Ishikawa (cell line): ENCODE measurements around the gene RAB11FIP5.

Experiments
- CEBPB ChIP-seq: IDR thresholded peaks from 2 replicates; pipeline ENCODE4 v1.6.1; 2012
- CREB1 ChIP-seq: IDR thresholded peaks from 2 replicates; pipeline ENCODE4 v1.6.1; 2012; ENCODE audit warnings: low read depth
- EGR1 ChIP-seq: IDR thresholded peaks from 2 replicates; pipeline ENCODE4 v1.6.1; 2012
- EP300 ChIP-seq: IDR thresholded peaks from 2 replicates; pipeline ENCODE4 v1.6.1; 2012; ENCODE audit warnings: borderline replicate concordance
- FOXM1 ChIP-seq: IDR thresholded peaks from 2 replicates; pipeline ENCODE4 v1.6.1; 2012; ENCODE audit warnings: low read depth, borderline replicate concordance
- NFIC ChIP-seq: IDR thresholded peaks from 2 replicates; pipeline ENCODE4 v1.6.1; 2012
- RAD21 ChIP-seq: IDR thresholded peaks from 2 replicates; pipeline ENCODE4 v1.6.1; 2012; ENCODE audit warnings: low read depth
- TAF1 ChIP-seq: IDR thresholded peaks from 2 replicates; pipeline ENCODE4 v1.6.1; 2012; ENCODE audit warnings: low read depth, mild to moderate bottlenecking
- TCF12 ChIP-seq: IDR thresholded peaks from 2 replicates; pipeline ENCODE4 v1.6.1; 2012; ENCODE audit warnings: low read depth
- TEAD4 ChIP-seq: IDR thresholded peaks from 2 replicates; pipeline ENCODE4 v1.6.1; 2012
- YY1 ChIP-seq: IDR thresholded peaks from 2 replicates; pipeline ENCODE4 v1.6.1; 2012; ENCODE audit warnings: low read depth
- ZBTB7A ChIP-seq: IDR thresholded peaks from 2 replicates; pipeline ENCODE4 v1.6.1; 2012; ENCODE audit warnings: low read depth
- TF ChIP-seq, protein P1 (sequence below): IDR thresholded peaks from 2 replicates; pipeline ENCODE4 v1.6.1; 2012
- TF ChIP-seq, protein P2 (sequence below): IDR thresholded peaks from 2 replicates; pipeline ENCODE4 v1.6.1; 2012
- TF ChIP-seq, protein P3 (sequence below): IDR thresholded peaks from 2 replicates; pipeline ENCODE4 v1.6.1; 2012; ENCODE audit warnings: low read depth, mild to moderate bottlenecking

Gene RAB11FIP5, protein sequence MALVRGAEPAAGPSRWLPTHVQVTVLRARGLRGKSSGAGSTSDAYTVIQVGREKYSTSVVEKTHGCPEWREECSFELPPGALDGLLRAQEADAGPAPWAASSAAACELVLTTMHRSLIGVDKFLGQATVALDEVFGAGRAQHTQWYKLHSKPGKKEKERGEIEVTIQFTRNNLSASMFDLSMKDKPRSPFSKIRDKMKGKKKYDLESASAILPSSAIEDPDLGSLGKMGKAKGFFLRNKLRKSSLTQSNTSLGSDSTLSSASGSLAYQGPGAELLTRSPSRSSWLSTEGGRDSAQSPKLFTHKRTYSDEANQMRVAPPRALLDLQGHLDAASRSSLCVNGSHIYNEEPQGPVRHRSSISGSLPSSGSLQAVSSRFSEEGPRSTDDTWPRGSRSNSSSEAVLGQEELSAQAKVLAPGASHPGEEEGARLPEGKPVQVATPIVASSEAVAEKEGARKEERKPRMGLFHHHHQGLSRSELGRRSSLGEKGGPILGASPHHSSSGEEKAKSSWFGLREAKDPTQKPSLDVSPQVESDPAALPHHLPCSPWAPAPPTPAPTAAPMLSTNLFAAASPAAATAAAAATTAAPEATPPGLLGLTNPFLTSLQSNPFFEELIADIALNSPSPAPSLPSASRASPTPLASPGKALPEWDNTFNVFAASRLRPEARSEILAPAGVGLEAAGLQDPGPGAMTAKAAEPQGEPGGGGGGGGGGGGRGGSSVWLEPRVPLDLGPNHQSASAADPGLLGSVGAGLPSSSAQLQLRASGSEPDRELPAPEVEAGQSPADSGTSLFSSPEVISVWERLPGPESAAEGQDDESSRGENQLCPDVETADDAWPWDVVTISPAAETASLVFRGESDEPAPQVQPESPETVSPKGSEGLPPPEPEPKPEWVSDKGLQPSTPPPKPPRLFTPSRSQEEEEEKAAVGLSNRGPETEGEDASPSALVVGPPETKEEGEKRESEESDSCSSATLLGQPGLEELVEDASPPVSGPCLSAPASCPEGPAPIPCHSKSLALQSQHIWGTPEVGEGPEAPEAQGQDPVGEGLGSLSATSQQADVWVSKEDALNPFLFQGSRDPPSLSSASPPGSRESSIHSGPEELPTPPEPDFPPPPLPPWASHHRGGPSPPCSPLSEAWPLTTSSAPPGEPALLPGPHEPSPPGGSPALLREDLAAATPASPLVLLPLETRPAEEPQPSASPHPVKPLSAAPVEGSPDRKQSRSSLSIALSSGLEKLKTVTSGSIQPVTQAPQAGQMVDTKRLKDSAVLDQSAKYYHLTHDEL (N-terminal part only)

DNA sequence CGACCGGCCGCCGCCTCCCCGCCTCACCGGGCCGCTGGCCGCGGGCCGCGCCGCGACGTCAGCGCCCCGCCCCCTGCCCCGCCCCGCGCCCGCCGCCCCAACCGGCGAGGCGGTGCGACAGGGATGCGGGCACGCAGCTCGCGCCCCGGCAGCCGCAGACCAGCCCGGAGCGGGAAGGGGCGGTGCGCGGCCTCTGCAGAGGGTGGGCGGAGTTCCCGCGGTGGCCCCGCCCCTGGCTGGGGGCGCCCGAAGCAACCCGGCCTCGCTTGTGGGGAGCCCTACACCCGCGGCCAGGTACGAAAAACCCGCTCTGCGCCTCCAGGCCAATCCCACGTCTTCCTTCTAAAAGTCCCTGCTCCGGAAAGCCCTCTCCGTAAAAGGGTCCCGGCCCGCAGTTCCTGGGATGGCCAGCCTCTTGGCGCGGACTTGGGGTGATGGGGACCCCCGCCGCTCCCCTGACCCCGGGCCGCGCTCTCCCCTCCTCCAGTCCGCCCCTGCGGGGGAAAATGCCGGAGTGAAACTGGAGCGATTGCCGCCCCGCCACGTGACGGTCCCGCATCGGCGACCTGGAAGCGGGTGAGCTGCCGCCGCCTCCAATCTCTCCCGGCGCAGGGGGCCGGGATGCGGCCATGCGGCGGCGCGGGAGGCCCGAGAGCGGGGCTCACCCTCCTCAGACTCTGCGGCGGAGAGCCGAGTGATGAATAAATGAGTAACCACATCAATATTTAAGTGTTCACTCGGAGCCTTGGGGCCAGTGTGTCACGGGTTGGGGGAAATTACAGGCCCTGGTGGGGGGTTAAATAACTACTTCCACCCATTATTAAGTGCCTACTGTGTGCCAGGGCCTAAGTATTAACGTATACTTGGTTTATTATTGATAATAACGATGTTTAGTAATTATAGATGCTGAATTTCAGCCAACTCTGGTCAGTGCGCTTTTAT lies at the start of gene RAB11FIP5:
TSS of gene RAB11FIP5 (minus strand) at position 36 of the 942 bp plus-strand sequence. CDS start 171 bp downstream, outside the sequence.
- TF ChIP-seq NFIC (no peak), ZBTB7A (peak; percentile 87), TAF1 (no peak; the same call in 1 of the 2 replicates), YY1 (no peak), EGR1 (0 out of 2 replicates have a peak, but pooled peaks have one; percentile 0), TCF12 (no peak)
- TF ChIP-seq, protein P1, sequence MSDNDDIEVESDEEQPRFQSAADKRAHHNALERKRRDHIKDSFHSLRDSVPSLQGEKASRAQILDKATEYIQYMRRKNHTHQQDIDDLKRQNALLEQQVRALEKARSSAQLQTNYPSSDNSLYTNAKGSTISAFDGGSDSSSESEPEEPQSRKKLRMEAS, result 0 out of 2 replicates have a peak, but pooled peaks have one; percentile 37
- TF ChIP-seq, protein P2, sequence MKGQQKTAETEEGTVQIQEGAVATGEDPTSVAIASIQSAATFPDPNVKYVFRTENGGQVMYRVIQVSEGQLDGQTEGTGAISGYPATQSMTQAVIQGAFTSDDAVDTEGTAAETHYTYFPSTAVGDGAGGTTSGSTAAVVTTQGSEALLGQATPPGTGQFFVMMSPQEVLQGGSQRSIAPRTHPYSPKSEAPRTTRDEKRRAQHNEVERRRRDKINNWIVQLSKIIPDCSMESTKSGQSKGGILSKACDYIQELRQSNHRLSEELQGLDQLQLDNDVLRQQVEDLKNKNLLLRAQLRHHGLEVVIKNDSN, result peak; percentile 84

DNA sequence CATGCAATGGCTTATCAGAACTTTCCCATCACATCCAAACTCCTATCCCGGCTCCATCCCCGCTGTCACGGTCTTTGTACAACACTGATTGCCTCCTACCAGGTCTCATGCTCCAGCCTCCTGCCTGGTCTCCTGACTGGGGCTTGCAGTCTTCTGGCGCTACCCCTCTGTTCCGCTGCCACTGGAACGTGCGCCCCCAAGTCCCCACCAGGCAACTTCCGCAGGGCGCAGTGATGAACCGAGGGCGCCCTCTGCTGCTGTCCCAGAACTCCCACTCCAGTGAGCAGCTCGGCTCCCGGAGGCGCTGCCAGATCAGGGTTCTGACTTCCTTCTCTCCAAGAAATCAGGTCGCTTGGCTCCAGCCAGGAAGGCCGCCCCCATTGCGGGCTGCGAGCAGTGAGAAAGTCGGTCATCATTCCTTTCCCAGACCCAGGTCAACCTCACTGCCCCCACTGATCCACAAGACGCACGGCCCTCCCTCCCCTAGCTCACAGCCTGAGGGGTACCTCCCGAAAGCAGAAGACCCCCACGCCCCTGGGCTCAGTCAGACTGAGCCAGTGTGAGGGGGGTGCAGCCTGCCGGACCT lies 43.9 kb upstream of the RAB11FIP5 start:
- TF ChIP-seq, protein P3, sequence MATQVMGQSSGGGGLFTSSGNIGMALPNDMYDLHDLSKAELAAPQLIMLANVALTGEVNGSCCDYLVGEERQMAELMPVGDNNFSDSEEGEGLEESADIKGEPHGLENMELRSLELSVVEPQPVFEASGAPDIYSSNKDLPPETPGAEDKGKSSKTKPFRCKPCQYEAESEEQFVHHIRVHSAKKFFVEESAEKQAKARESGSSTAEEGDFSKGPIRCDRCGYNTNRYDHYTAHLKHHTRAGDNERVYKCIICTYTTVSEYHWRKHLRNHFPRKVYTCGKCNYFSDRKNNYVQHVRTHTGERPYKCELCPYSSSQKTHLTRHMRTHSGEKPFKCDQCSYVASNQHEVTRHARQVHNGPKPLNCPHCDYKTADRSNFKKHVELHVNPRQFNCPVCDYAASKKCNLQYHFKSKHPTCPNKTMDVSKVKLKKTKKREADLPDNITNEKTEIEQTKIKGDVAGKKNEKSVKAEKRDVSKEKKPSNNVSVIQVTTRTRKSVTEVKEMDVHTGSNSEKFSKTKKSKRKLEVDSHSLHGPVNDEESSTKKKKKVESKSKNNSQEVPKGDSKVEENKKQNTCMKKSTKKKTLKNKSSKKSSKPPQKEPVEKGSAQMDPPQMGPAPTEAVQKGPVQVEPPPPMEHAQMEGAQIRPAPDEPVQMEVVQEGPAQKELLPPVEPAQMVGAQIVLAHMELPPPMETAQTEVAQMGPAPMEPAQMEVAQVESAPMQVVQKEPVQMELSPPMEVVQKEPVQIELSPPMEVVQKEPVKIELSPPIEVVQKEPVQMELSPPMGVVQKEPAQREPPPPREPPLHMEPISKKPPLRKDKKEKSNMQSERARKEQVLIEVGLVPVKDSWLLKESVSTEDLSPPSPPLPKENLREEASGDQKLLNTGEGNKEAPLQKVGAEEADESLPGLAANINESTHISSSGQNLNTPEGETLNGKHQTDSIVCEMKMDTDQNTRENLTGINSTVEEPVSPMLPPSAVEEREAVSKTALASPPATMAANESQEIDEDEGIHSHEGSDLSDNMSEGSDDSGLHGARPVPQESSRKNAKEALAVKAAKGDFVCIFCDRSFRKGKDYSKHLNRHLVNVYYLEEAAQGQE, result no peak
- TF ChIP-seq CEBPB (no peak), RAD21 (peak; percentile 92), CREB1 (no peak), NFIC (no peak), ZBTB7A (0 out of 2 replicates have a peak, but pooled peaks have one; percentile 45)
- TF ChIP-seq, protein P1, result no peak

DNA sequence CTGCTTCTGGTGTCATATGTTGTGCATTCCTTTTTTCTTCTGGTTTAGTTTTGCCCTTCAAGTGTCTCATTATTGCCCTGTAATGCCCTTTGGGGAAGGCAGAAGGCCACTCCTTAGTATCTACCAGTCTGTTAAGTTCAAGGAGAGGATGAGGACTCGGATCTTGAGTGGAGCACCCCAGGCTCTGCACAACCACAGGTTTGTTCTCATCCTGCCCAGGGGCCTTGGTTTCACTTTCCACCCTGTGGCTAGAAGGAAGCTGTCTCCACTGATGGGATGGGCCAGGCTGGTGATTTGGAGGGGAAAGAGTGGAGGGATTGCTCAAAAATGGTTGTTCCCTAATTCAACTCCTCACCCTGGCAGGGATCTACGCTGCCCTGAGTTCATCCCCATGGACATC lies 30.2 kb upstream of the RAB11FIP5 start:
- TF ChIP-seq, protein P2, result no peak
- TF ChIP-seq TEAD4 (no peak), TCF12 (no peak), NFIC (no peak), FOXM1 (no peak), RAD21 (no peak), CREB1 (no peak), CEBPB (no peak), ZBTB7A (no peak), YY1 (no peak), TAF1 (no peak), EP300 (no peak), EGR1 (no peak)
- TF ChIP-seq, protein P1, result no peak
- TF ChIP-seq, protein P3, result no peak

DNA sequence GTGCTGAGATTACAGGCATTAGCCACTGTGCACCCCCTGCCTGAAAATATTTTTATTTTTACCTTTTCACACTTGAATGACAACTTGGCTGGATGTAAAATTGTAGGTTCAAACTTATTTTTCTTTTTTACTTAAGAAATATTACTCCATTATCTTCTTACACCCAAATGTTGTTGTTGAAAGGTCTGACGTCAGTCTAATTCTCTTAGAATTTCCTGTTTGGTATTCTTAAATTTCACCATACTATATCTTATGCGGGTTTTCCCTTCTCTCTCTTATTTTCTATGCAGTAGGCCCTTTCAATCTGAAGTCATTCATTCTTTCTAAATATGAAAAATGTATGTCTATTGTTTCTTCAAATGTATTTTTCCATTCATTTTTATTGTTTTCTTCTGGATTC lies 29.1 kb upstream of the RAB11FIP5 start:
- TF ChIP-seq NFIC, result no peak
- TF ChIP-seq, protein P3, result no peak
- no peak for TF ChIP-seq ZBTB7A
- no peak for TF ChIP-seq YY1
- no peak for TF ChIP-seq RAD21
